Kidney epithelial cell (primary cell): ENCODE results near the gene SMIM13. TPM values are rescaled to one million over a fixed set of nuclear protein-coding genes. Genes with fewer than 3 reads are reported as not detected.
A peak's percentile ranks its signal among the peaks of the same experiment; 100 is the strongest.
"Not testable (repeated sequence)": the region's sequence is repeated elsewhere in the genome, so short reads cannot be mapped to it uniquely, and the experiment has no call there.

ENCODE experiments used
- DNase-seq: peaks from one replicate; pipeline ENCODE4 v3.0.0-alpha.2; 2010; ENCODE audit warnings: low read depth
- H3K27me3 ChIP-seq: 2 replicates; pipeline ENCODE4 v1.6.0; 2011; ENCODE audit warnings: low read length; ENCODE audit not compliant: control insufficient read depth, insufficient read depth
- H3K36me3 ChIP-seq: 2 replicates; pipeline ENCODE4 v1.5.1; 2011; ENCODE audit warnings: low read length; ENCODE audit not compliant: control insufficient read depth, insufficient read depth
- H3K4me3 ChIP-seq: 2 replicates; pipeline ENCODE4 v1.5.1; 2011; ENCODE audit warnings: low read depth, mild to moderate bottlenecking, control low read depth, low read length
- CTCF ChIP-seq: IDR thresholded peaks from 2 replicates; pipeline ENCODE4 v1.5.1; 2011; ENCODE audit warnings: mild to moderate bottlenecking, moderate library complexity, low read length, control low read depth, inconsistent platforms; ENCODE audit not compliant: insufficient read depth, poor library complexity, severe bottlenecking
- total RNA-seq: library from RNA; depleted of rRNA; stranded (reverse); fragments of >200 nt; gene quantifications from 2 replicates; pipeline ENCODE4 v1.2.3, GENCODE V29; 2015

Gene SMIM13
- total RNA-seq, 1 donor from 2014 or later = 18.5 TPM

GRCh38 chr6:11103065-11103464 is 9.4 kb downstream of the SMIM13 start:
- TF ChIP-seq CTCF = no peak
- Histone ChIP-seq H3K4me3 (no peak overlapping the region), H3K36me3 (no peaks in the 10 kb centered on the region), H3K27me3 (no peaks in the 10 kb centered on the region)
- DNase-seq = no peak

- H3K4me3 ChIP-seq = no peak overlapping the region
- no peak for DNase-seq
- TF ChIP-seq CTCF = no peak
Observed at GRCh38 chr6:11108726-11109125, 15.1 kb downstream of the SMIM13 start.

GRCh38 chr6:11110921-11111768 is 17.5 kb downstream of the SMIM13 start, which contains the start of gene ERVFRD-1:
ERVFRD-1 (minus strand) TSS chr6:11111725; CDS start chr6:11105310, 6,415 bp downstream.
- no peaks in the 10 kb centered on the region for H3K36me3 ChIP-seq
- DNase-seq = no peak
- H3K27me3 ChIP-seq = no peaks in the 10 kb centered on the region
- H3K4me3 ChIP-seq = no peak within 1 kb of the TSS
- no peak for TF ChIP-seq CTCF

More at GRCh38 chr6:11108726-11109125, 15.1 kb downstream of the SMIM13 start:
- Histone ChIP-seq H3K36me3 (no peaks in the 10 kb centered on the region), H3K27me3 (no peaks in the 10 kb centered on the region)

- Histone ChIP-seq H3K27me3 (no peaks in the 10 kb centered on the region), H3K36me3 (no peaks in the 10 kb centered on the region), H3K4me3 (no peak overlapping the region)
- DNase-seq = no peak
- no peak for TF ChIP-seq CTCF
Observed at GRCh38 chr6:11111769-11112437, 18.3 kb downstream of the SMIM13 start.

- no peak for TF ChIP-seq CTCF
- H3K27me3 ChIP-seq = no peaks in the 10 kb centered on the region
- no peak overlapping the region for H3K4me3 ChIP-seq
- no peaks in the 10 kb centered on the region for H3K36me3 ChIP-seq
- DNase-seq = no peak
Observed at GRCh38 chr6:11113038-11113437, 19.4 kb downstream of the SMIM13 start.

GRCh38 chr6:11115808-11116536 is 22.3 kb downstream of the SMIM13 start:
- DNase-seq = peak; percentile 57
- not testable (repeated sequence) for H3K4me3 ChIP-seq, H3K36me3 ChIP-seq, H3K27me3 ChIP-seq
